Chondrocyte (in vitro differentiated cells): ENCODE results near the gene INPP5A. TPM values are rescaled to one million over a fixed set of nuclear protein-coding genes. Genes with fewer than 3 reads are reported as not detected.

Source experiments
- DNase-seq: peaks from one replicate; pipeline ENCODE4 v3.0.0; 2021; ENCODE audit warnings: mixed read lengths, low spot score
- H3K27ac Mint-ChIP-seq: one replicate; pipeline ENCODE4 v1.8.0; 2021; ENCODE audit warnings: mild to moderate bottlenecking, moderate library complexity, mixed read lengths; ENCODE audit not compliant: unreplicated experiment
- H3K27me3 Mint-ChIP-seq: 2 replicates; pipeline ENCODE4 v1.8.0; 2021; ENCODE audit warnings: low read depth, mixed read lengths
- H3K36me3 Mint-ChIP-seq: 2 replicates; pipeline ENCODE4 v1.8.0; 2021; ENCODE audit warnings: low read depth, mixed read lengths
- H3K4me1 Mint-ChIP-seq: 2 replicates; pipeline ENCODE4 v1.8.0; 2021; ENCODE audit warnings: low read depth, mild to moderate bottlenecking, mixed read lengths
- H3K4me3 Mint-ChIP-seq: one replicate; pipeline ENCODE4 v1.8.0; 2021; ENCODE audit warnings: mild to moderate bottlenecking, moderate library complexity, mixed read lengths; ENCODE audit not compliant: unreplicated experiment
- H3K9me3 Mint-ChIP-seq: 2 replicates; pipeline ENCODE4 v1.8.0; 2021; ENCODE audit warnings: low read depth, mixed read lengths
- total RNA-seq: library from RNA; stranded (reverse); gene quantifications from 3 replicates; pipeline ENCODE4 v1.2.1, GENCODE V29; 2021
- TF ChIP-seq, protein P1 (sequence below): fragments of 200-600 bp; sonication (generic); IDR thresholded peaks from 2 replicates; pipeline ENCODE4 v1.5.0; 2021; ENCODE audit warnings: antibody characterized with exemption, mild to moderate bottlenecking, moderate library complexity

INPP5A gene
- total RNA-seq, 1 donor from 2014 or later: 40.6 TPM

DNA sequence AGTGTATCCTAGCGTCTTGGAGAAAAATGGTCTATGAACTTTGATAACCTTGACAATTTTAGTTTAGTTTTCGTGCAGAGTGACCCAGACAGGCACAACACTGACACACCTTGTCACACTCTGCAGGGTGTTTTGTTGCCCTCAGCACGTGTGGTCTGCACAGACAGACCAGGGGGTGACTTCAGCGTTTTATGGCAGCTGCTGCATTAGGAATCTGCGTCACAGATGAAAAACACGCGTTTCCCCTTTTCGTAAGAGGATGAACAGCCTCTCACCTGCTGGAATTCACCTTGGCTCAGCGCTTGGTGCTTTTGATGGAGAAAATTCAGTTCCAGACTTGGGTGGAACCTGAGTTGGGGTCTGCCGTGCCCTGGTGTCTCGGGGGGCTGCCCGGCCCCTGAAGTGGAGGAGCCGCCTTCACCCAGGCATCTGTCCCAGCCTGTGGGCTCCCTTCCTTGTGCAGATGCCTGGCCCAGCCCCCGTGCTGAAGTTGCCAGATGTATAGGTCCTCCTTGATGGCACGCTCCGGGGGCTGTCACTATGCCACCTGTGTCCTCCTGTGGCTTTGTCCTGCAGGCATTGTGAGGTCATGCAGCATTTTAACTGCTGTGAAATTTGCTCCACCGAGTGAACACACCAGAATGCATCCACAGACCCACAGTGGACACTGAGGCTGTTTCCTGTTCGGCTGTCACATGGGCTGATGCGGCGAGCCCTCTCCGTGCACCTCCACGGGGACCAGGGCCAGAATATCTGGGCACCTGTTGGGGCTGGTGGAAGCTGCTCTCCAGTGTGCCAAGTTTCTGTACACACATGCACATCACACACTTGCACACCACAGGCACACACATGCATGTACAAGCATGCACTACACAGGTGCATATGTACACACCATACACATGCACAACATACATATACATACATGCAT is 18.3 kb downstream of the INPP5A start:
- no peak overlapping the region for H3K27ac Mint-ChIP-seq
- TF ChIP-seq, protein P1, sequence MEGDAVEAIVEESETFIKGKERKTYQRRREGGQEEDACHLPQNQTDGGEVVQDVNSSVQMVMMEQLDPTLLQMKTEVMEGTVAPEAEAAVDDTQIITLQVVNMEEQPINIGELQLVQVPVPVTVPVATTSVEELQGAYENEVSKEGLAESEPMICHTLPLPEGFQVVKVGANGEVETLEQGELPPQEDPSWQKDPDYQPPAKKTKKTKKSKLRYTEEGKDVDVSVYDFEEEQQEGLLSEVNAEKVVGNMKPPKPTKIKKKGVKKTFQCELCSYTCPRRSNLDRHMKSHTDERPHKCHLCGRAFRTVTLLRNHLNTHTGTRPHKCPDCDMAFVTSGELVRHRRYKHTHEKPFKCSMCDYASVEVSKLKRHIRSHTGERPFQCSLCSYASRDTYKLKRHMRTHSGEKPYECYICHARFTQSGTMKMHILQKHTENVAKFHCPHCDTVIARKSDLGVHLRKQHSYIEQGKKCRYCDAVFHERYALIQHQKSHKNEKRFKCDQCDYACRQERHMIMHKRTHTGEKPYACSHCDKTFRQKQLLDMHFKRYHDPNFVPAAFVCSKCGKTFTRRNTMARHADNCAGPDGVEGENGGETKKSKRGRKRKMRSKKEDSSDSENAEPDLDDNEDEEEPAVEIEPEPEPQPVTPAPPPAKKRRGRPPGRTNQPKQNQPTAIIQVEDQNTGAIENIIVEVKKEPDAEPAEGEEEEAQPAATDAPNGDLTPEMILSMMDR: no peak
- DNase-seq: peak; percentile 79
- H3K9me3 Mint-ChIP-seq: no peaks in the 10 kb centered on the region
- H3K4me1 Mint-ChIP-seq: peaks cover 5% of the 10 kb centered on the region
- no peaks in the 10 kb centered on the region for H3K27me3 Mint-ChIP-seq
- H3K4me3 Mint-ChIP-seq: no peak overlapping the region
- no peaks in the 10 kb centered on the region for H3K36me3 Mint-ChIP-seq

DNA sequence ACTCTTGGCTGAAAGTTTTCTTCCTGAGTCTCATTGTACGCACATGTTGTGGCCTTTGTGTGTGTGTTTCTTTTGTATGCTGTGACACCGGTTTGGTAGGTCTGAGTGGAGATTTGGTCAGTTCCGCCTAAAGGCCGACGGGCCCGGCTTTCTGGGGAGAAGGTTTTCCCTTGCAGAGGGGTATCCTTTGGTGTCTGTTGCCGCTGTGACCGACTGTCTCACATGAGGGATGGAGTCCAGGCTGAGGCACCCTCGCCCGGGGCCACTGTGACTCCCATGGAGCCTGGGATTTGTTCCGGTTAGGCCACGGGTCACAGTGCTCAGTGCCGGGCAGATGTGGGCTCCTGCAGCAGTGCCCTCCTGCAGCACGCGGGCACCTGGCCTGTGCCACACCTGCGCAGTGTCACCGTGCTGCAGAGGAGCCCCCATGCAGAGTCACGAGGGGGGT is 19.4 kb downstream of the INPP5A start:
- Mint-ChIP-seq H3K27me3 (no peaks in the 10 kb centered on the region), H3K4me1 (peaks cover 5% of the 10 kb centered on the region), H3K36me3 (no peaks in the 10 kb centered on the region), H3K4me3 (no peak overlapping the region), H3K9me3 (no peaks in the 10 kb centered on the region), H3K27ac (no peak overlapping the region)
- peak; percentile 85 for DNase-seq
- TF ChIP-seq, protein P1: no peak

DNA sequence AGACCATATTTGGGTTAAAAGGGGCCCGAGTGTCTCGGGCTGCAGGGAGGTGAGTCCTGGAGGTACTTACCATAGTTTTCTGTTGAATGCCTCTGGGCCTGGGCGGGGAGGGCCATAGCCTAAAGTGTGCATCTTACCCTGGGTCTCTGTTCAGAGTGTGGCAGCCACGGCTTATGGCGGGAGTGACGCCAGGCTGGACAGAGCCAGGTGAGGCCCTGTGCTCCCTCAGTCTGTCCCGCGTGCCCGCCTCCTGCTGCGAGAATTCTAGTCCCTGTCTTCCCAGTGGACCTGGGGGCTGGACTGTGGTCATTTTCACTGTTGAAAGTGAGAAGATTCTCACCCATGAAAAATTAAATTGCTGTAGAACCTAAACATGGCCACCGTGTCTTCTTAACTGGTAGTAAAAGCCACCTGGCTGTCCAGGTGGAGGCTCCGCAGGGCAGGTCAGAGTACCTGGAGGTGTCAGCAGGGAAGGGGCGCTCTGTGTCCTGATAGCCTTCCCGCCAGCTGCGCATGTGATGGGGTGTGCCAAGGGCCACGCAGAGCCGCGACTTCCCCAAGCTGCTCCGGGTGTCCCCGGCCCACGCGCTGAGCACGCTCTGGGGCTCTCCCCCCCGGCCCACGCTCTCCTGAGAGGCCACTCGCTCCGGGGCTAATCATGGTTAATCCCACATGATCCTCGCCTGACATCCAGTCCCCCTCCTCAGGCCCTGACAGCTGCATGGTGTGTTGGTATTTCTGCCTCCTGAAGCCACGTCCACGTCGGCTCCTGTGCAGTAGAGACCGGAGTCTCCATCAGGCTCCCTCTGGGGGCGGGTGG is 20.3 kb downstream of the INPP5A start:
- Mint-ChIP-seq H3K4me3 (no peak overlapping the region), H3K36me3 (no peaks in the 10 kb centered on the region), H3K9me3 (no peaks in the 10 kb centered on the region), H3K4me1 (peaks cover 5% of the 10 kb centered on the region), H3K27me3 (no peaks in the 10 kb centered on the region), H3K27ac (no peak overlapping the region)
- DNase-seq: peak; percentile 86
- TF ChIP-seq, protein P1: no peak

DNA sequence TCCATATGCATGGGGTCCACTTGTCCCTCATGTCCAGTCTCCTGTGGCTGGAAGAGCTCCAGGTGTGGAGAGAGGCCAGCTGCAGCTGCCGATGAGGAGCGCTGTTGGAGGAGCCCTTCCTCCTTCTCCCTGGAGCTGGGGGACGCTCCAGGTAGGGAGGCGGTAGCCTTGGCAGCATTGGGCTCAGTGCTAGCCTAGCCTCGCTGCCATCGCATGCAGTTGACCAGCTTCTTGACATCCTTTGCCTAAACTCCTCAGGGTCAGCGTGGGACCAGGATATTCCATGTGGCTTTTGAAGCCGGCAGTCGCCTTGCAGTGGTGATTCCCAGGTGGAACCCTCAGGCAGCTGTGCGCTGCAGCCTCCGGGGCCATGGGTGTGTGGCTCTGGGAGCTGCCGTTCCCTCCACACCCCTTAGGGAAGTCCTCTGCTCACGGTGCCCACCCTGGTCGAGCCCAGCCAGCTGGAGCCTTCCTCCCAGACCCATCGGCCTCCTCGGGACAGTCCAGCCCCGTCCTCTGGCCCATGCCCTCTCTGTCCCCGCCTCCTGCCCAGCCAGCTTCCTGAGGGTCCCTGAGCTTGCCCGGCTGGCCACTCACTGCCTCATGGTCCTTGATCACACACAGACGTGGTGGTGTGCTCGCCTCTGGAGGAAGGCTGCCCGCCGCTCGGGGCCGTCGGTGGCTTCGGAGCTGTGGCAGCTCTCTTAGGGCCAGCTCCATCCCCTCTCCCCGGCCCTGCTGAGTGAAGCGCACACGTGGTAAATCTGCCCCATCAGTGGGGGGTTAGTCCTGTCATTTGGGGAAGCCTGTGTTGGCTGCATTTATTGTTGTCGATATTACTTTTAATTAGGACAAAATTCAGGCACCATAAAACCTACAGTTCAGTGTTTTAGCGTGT is 21.2 kb downstream of the INPP5A start:
- Mint-ChIP-seq H3K36me3 (no peaks in the 10 kb centered on the region), H3K4me1 (peaks cover 7% of the 10 kb centered on the region), H3K27me3 (no peaks in the 10 kb centered on the region), H3K9me3 (no peaks in the 10 kb centered on the region), H3K4me3 (no peak overlapping the region), H3K27ac (no peak overlapping the region)
- peak; percentile 93 for DNase-seq
- TF ChIP-seq, protein P1: no peak
